Bronchial epithelial cell (primary cell): ENCODE data around the gene ELF5. TPM values are rescaled to one million over a fixed set of nuclear protein-coding genes. Genes with fewer than 3 reads are reported as not detected.

Experiments
- DNase-seq: peaks from one replicate; pipeline ENCODE4 v3.0.0-alpha.2; 2010; ENCODE audit warnings: low read depth
- FAIRE-seq: peaks from 2 replicates; lab custom pipeline; 2011; peaks lifted over from hg19 to GRCh38; lab: Jason Lieb, UNC
- H3K27me3 ChIP-seq: 2 replicates; pipeline ENCODE4 v1.5.1; 2011; ENCODE audit warnings: low read length; ENCODE audit not compliant: control insufficient read depth, insufficient read depth
- H3K36me3 ChIP-seq: 2 replicates; pipeline ENCODE4 v1.5.1; 2011; ENCODE audit warnings: low read length; ENCODE audit not compliant: control insufficient read depth, insufficient read depth
- H3K4me3 ChIP-seq: 2 replicates; pipeline ENCODE4 v1.5.1; 2011; ENCODE audit warnings: mild to moderate bottlenecking, low read depth, low read length, control low read depth
- CTCF ChIP-seq: IDR thresholded peaks from 2 replicates; pipeline ENCODE4 v1.5.1; 2011; ENCODE audit warnings: mild to moderate bottlenecking, moderate library complexity, low read length, control low read depth, inconsistent platforms; ENCODE audit not compliant: insufficient read depth, severe bottlenecking
- total RNA-seq: library from RNA; depleted of rRNA; stranded (reverse); fragments of >200 nt; gene quantifications from 2 replicates; pipeline ENCODE4 v1.2.1, GENCODE V29; 2014

ELF5 gene
- total RNA-seq, 1 donor from 2014 or later, result 0.53 TPM

GRCh38 chr11:34478845-34479663, 34.5 kb downstream of the ELF5 start:
- TF ChIP-seq CTCF, result no peak
- FAIRE-seq (no peak), DNase-seq (no peak)
- H3K4me3 ChIP-seq, result no peak overlapping the region
- no peaks in the 10 kb centered on the region for H3K27me3 ChIP-seq
- no peaks in the 10 kb centered on the region for H3K36me3 ChIP-seq

- no peak for TF ChIP-seq CTCF
- DNase-seq, result peak; percentile 25
- no peaks in the 10 kb centered on the region for H3K36me3 ChIP-seq
- H3K4me3 ChIP-seq, result no peak overlapping the region
- no peaks in the 10 kb centered on the region for H3K27me3 ChIP-seq
- FAIRE-seq, result no peak
Observed at GRCh38 chr11:34476849-34477248, 36.7 kb downstream of the ELF5 start.

- DNase-seq (no peak), FAIRE-seq (no peak)
- TF ChIP-seq CTCF, result no peak
- no peak overlapping the region for H3K4me3 ChIP-seq
- H3K27me3 ChIP-seq, result no peaks in the 10 kb centered on the region
- peaks cover 3% of the 10 kb centered on the region for H3K36me3 ChIP-seq
Observed at GRCh38 chr11:34475656-34476055, 37.9 kb downstream of the ELF5 start.

- Histone ChIP-seq H3K36me3 (peaks cover 5% of the 10 kb centered on the region), H3K27me3 (no peaks in the 10 kb centered on the region), H3K4me3 (no peak overlapping the region)
- no peak for TF ChIP-seq CTCF
- DNase-seq (no peak), FAIRE-seq (no peak)
Observed at GRCh38 chr11:34473603-34474169, 39.9 kb downstream of the ELF5 start.

GRCh38 chr11:34468209-34468841, 45.3 kb downstream of the ELF5 start:
- no peaks in the 10 kb centered on the region for H3K27me3 ChIP-seq
- no peak overlapping the region for H3K4me3 ChIP-seq
- peaks cover 10% of the 10 kb centered on the region for H3K36me3 ChIP-seq
- DNase-seq, result peak; percentile 43
- TF ChIP-seq CTCF, result peak; percentile 84
- FAIRE-seq, result no peak
